Stimulated activated CD8-positive, alpha-beta memory T cell treated with anti-CD3 and anti-CD28 coated beads, Interleukin-15, amount 100 ng/mL, for 24 hours (primary cell): ENCODE results near the gene CRACDL.

Source experiments
- DNase-seq: peaks from one replicate; pipeline ENCODE4 v3.0.0-alpha.2; 2020; ENCODE audit warnings: low read depth

CRACDL gene

GRCh38 chr2:98824256-98825019, 111.6 kb downstream of the CRACDL start:
- no peak for DNase-seq

GRCh38 chr2:98823196-98824170, 112.5 kb downstream of the CRACDL start:
- no peak for DNase-seq

GRCh38 chr2:98822301-98823164, 113.5 kb downstream of the CRACDL start:
- peak; percentile 37 for DNase-seq

GRCh38 chr2:98821629-98822135, 114.3 kb downstream of the CRACDL start:
- no peak for DNase-seq

GRCh38 chr2:98819231-98819766, 116.7 kb downstream of the CRACDL start:
- DNase-seq, result no peak

- DNase-seq, result no peak
Measured at GRCh38 chr2:98818164-98818563, 117.9 kb downstream of the CRACDL start.

GRCh38 chr2:98816281-98816680, 119.7 kb downstream of the CRACDL start:
- DNase-seq, result no peak

- no peak for DNase-seq
Measured at GRCh38 chr2:98815795-98816194, 120.2 kb downstream of the CRACDL start.

- DNase-seq, result no peak
Measured at GRCh38 chr2:98811766-98812165, 124.3 kb downstream of the CRACDL start.

- no peak for DNase-seq
Measured at GRCh38 chr2:98810588-98810928, 125.5 kb downstream of the CRACDL start.

- no peak for DNase-seq
Measured at GRCh38 chr2:98809878-98810587, 126.0 kb downstream of the CRACDL start.

GRCh38 chr2:98809116-98809515, 126.9 kb downstream of the CRACDL start:
- no peak for DNase-seq

GRCh38 chr2:98808546-98808945, 127.5 kb downstream of the CRACDL start:
- no peak for DNase-seq

GRCh38 chr2:98807929-98808328, 128.1 kb downstream of the CRACDL start:
- DNase-seq, result no peak

GRCh38 chr2:98807221-98807620, 128.8 kb downstream of the CRACDL start:
- DNase-seq, result no peak

GRCh38 chr2:98806236-98806697, 129.8 kb downstream of the CRACDL start:
- DNase-seq, result no peak

GRCh38 chr2:98805412-98806171, 130.4 kb downstream of the CRACDL start:
- no peak for DNase-seq

GRCh38 chr2:98804736-98805135, 131.3 kb downstream of the CRACDL start:
- DNase-seq, result no peak

- DNase-seq, result no peak
Measured at GRCh38 chr2:98804265-98804650, 131.8 kb downstream of the CRACDL start.
